Adrenal gland (tissue), 5 donors: ENCODE data around the gene PLA2G2F.

Experiments used
- CTCF ChIP-seq, 6 experiments: fragments of 450-650 bp in 4 of 6; fragments of 200-600 bp in 2 of 6; sonication (generic) in 1 of 6; IDR thresholded peaks; 1 replicate in 5 of 6; 2 replicates in 1 of 6; pipeline versions ENCODE4 v1.5.1 to v1.8.0; 2016 to 2021; ENCODE audit warnings: antibody characterized with exemption in 6 of 6, mild to moderate bottlenecking in 2 of 6, moderate library complexity in 1 of 6
- POLR2A ChIP-seq, 2 donors: fragments of 450-650 bp; IDR thresholded peaks; one replicate each; pipeline ENCODE4 v1.6.1; 2017; ENCODE audit warnings: antibody characterized with exemption in 2 of 2, mild to moderate bottlenecking in 2 of 2, moderate library complexity in 1 of 2
- donor health status: DM: no; HTN: no; CAD: no.

GRCh38 chr1:20179371-20180128 lies 40.4 kb downstream of the PLA2G2F start:
- TF ChIP-seq POLR2A (IDR thresholded peaks at IDR 0.05) = no peak
- no peak for TF ChIP-seq CTCF (IDR thresholded peaks at IDR 0.05)
